NCI-H1105 (cell line): ENCODE data around the gene METTL23.

Source experiments
- DNase-seq: peaks from one replicate; lab custom pipeline; 2025; lab: John Stamatoyannopoulos, UW

Gene METTL23

DNA sequence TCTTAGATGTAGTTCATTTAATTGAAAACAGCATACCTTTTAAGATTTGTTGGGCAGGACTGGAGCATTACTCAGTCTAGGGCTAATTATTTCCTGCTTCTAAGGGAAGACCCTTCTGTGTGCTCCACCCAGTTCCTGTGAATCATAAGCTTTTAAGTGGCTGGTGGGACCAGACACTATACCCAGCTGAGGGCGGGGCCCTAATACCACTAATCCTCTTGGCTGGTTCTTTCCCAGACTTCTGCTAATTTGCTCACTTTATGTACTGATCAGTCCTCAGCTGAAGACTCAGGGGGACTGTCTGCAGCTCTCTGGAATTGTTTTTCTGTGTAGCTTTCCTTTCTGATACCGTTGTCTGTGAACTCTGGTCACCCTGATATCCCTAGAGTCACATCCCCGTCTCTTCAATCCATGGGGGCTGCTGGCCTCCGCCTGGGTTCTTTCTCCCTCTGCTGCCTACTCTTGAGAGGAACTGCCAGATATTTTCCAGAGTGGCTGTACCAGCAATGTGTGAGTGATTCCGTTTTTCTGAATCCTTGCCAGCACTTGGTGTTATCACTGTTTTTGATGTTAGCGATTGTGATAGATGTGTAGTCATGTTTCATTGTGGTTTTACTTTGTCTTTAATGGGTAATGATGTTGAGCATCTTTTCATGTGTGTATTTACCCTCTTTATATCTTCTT is 46.3 kb downstream of the METTL23 start:
- DNase-seq, result no peak

GRCh38 chr17:76775021-76775600 is 48.5 kb downstream of the METTL23 start:
- no peak for DNase-seq

GRCh38 chr17:76781056-76781982 is 54.7 kb downstream of the METTL23 start:
- no peak for DNase-seq

DNA sequence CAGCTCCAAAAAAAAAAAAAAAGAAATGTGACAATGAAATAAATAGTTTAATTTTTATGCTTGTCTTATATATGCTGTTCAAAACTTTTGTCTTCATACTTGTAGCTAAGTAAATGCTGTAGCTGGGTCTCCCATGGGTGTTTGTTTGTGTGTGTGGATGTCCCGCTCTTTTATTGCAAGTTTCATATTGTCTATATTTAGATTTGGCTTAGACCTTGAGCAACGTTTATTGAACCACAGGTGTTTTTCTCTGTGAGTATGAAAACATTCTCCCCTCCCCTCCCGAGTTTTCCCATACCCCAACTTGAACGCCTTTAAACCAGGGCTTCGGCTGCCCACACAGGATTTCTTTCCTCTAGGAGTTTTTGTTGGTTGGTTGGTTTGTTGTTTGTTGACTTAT is 56.5 kb downstream of the METTL23 start:
- DNase-seq, result no peak
